NB4 (cell line): Measurements from ENCODE around the gene WNT5A.

ENCODE experiments used
- DNase-seq: peaks from one replicate; pipeline ENCODE4 v3.0.0; 2010; ENCODE audit warnings: low read depth
- H3K4me3 ChIP-seq: one replicate; pipeline ENCODE4 v1.5.1; 2011; ENCODE audit warnings: mild to moderate bottlenecking, low read depth, low read length, moderate library complexity
- MYC ChIP-seq: IDR thresholded peaks from 2 replicates; pipeline ENCODE4 v1.6.1; 2011; ENCODE audit warnings: low read depth, low read length
- POLR2A ChIP-seq: IDR thresholded peaks from 2 replicates; pipeline ENCODE4 v1.6.1; 2011; ENCODE audit warnings: mild to moderate bottlenecking; ENCODE audit not compliant: insufficient read length; ENCODE audit errors: extremely low read depth
- TF ChIP-seq, protein P1 (sequence below): IDR thresholded peaks from one replicate; pipeline ENCODE4 v1.5.1; 2012; ENCODE audit warnings: low read depth, low read length
- TF ChIP-seq, protein P2 (sequence below): IDR thresholded peaks from 2 replicates; pipeline ENCODE4 v1.6.1; 2011; ENCODE audit warnings: low read depth, low read length

WNT5A gene

DNA sequence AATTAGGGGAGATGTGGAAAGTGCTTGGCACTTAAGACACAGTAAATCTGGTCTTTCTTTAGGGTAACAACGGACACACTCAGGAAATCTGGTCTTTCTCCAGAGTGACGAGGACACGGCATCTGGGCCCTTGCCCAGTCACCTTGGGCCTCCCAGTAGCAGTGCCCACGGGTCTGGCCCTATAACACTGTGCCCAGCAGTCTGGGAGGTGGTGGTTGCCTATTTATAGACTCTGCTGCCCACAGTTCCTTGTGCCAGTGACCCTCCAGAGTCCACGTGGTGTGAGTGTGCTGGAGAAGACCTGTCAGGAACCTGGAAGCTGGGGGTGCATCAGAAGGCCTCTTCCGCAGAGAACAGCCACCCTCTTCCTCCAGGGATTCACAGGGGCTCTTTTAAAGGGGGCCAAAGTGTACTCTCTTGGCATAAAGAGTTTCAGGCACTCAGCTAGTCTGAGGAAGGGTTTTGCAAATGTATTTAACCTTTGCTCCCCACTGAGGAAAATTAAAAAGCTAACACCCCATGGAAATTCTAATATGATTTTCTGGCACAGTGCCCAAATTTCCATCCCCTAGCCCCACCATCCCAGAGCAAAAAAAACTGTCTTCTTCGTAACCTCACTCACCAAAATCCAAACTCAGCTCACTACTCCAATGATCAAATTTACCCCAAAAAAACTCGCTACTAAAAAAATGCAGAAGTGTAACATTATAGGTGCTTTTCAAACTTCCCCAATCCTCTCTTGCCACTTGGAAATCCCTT lies 15.4 kb downstream of the WNT5A start:
- no peak for DNase-seq
- no peak overlapping the region for H3K4me3 ChIP-seq
- TF ChIP-seq, protein P1, sequence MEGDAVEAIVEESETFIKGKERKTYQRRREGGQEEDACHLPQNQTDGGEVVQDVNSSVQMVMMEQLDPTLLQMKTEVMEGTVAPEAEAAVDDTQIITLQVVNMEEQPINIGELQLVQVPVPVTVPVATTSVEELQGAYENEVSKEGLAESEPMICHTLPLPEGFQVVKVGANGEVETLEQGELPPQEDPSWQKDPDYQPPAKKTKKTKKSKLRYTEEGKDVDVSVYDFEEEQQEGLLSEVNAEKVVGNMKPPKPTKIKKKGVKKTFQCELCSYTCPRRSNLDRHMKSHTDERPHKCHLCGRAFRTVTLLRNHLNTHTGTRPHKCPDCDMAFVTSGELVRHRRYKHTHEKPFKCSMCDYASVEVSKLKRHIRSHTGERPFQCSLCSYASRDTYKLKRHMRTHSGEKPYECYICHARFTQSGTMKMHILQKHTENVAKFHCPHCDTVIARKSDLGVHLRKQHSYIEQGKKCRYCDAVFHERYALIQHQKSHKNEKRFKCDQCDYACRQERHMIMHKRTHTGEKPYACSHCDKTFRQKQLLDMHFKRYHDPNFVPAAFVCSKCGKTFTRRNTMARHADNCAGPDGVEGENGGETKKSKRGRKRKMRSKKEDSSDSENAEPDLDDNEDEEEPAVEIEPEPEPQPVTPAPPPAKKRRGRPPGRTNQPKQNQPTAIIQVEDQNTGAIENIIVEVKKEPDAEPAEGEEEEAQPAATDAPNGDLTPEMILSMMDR, result no peak

DNA sequence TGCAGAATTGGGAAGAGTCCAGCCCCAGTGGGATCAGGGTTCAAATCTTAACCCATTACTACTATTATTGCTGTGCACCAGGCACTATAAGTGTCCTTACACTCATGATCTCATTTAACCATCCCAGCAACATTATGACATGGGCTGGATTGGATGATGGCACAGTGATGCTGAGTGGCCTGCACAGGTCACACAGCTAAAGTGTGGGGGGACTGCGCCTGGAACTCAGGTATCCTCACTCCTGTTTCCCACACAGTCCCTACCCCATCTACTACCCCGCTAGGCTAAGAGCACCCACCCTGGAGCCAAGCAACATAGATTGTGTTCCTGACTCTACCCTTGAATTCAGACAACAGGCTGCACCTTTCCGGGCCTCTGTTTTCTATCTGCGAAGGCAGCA lies 16.0 kb downstream of the WNT5A start:
- H3K4me3 ChIP-seq, result no peak overlapping the region
- no peak for DNase-seq
- TF ChIP-seq, protein P2, sequence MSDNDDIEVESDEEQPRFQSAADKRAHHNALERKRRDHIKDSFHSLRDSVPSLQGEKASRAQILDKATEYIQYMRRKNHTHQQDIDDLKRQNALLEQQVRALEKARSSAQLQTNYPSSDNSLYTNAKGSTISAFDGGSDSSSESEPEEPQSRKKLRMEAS, result no peak
- TF ChIP-seq, protein P1, result no peak
- TF ChIP-seq MYC (no peak), POLR2A (no peak)

DNA sequence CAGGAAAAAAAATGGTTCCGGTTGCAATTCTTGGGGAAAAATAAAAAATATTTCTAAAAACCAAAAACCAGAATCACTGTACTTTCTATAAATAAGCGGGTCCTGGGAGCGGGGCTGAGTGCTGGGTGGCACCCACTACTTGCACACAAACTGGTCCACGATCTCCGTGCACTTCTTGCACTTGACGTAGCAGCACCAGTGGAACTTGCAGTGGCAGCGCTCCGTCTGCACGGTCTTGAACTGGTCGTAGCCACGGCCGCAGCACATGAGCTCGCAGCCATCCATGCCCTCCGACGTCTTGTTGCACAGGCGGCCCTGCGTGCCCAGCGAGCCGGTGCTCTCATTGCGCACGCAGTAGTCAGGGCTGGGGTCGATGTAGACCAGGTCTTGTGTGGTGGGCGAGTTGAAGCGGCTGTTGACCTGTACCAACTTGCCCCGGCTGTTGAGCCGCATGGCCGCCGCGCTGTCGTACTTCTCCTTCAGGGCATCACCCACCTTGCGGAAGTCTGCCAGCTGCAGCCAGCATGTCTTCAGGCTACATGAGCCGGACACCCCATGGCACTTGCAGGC lies 17.1 kb downstream of the WNT5A start:
- H3K4me3 ChIP-seq, result no peak overlapping the region
- DNase-seq, result no peak
- no peak for TF ChIP-seq POLR2A
- TF ChIP-seq, protein P2, result no peak
- TF ChIP-seq, protein P1, result no peak
- TF ChIP-seq MYC, result no peak

DNA sequence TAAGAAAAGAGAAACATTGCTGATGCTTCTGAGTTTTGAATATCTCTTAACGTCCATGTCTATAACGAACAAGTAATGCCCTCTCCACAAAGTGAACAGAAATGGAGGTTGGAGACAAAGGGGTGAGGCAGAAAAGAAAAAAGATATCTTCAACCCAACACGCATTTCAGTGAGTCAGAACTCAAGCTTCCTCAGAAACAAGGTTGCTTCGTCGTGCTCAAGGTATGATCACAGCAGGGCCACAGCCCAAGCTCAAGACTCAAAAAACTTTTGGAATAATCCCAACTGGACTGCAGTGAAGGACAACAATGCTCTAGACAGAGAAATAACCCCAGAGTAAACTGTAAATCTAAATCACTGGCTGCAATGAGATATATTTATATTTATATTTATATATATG lies 18.9 kb downstream of the WNT5A start:
- no peak overlapping the region for H3K4me3 ChIP-seq
- DNase-seq, result no peak
- TF ChIP-seq, protein P2, result no peak
- no peak for TF ChIP-seq POLR2A
- no peak for TF ChIP-seq MYC
- TF ChIP-seq, protein P1, result no peak

DNA sequence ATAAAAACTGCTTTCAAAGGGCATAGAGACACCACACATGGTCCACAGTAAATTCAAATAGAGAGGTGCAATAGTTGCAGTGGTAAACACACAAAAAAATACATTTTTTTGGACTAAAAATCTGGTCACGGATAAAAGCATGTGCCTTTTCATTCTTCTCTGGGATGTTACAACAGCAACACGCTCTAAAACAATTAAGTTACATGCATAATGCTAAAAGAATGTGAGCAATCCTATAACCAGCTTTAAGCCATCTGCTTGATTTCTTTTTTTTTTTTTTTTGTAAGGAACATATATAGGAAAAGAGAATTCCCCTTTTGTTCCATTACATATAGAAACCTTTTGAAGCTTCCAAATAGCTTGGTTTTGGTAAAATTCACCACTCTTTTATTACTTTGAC lies 20.0 kb downstream of the WNT5A start:
- TF ChIP-seq, protein P1, result no peak
- TF ChIP-seq, protein P2, result no peak
- TF ChIP-seq MYC (no peak), POLR2A (no peak)
- H3K4me3 ChIP-seq, result no peak overlapping the region
- no peak for DNase-seq

DNA sequence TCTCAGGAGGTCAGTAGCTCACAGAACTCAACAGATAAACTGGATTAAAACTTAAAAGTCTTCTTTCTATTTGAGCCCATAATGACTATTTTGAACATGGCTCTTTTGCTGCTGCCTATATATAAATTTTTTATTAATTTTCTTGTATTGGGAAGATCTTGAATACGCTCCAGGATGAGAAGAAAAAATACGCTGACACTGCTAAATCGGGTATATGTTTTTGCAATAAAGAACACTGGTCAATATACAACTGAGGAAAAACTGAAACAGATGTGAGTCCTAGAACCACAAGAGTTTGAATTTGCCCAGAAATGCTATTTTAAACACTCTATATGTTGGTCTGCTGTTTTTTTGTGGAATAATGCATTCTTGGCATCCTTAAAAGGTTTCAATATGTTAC lies 20.6 kb downstream of the WNT5A start:
- DNase-seq, result no peak
- no peak overlapping the region for H3K4me3 ChIP-seq
- TF ChIP-seq, protein P1, result no peak
- TF ChIP-seq, protein P2, result no peak
- TF ChIP-seq MYC, result no peak
